ENCODE measurements around the gene VTI1A.

VTI1A gene

DNA sequence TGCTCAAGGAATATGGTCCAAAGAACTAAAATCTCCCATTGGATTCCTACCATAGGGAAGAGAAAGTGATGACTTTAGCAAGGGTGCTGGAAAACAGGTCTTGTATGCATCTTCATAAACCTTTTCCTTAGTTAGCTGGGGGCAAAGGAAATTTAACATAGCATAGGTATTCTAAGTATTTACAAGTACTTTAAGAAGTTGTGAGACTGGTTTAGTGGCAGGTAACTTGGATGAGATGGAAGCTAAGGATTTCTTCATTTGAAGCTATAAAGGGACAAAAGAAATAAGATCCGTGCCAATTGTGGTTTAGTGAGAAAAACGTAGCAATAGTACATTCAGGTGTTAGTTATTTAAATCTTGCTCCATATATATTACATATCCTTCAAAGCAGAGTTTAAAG lies 319.6 kb downstream of the VTI1A start:
- no peak for DNase-seq

DNA sequence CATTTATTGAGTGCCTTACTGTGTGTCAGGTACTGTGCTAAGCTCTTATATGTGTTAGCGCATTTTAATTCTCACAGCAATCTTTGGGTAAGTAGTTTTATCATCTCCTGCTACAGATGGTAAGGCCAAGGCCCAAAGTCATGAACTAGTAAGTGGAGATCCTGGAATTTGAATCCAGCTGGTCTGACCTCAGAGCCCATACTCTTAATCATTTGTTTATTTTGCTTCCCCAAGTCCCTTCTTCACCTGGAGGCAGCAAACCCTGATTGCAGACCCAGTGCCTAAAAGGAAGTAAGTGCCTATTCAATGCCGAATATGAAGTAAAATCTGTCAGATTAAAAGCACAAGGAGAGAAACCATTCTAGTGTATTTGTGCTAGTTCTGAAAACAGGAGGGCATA lies 320.1 kb downstream of the VTI1A start:
- peak; percentile 11 for DNase-seq

DNA sequence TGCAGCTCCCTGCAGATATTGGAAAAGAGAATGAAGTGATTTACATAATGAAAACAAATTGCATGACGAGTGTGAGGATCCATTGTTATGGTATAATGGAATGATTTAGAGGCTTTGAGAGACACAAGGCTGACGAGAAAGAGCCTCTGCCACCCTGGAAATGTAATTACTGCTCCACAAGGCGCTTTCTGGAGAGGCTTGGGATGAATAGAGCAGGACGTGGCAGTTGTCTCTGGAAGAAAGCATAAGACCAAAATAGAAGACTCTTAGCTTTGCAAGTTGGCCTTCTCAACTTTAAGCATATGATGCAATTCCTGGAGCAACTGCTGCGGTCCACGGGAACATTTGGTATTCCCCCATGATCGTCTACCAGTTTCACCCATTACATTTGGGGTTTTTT lies 321.1 kb downstream of the VTI1A start:
- DNase-seq: no peak

DNA sequence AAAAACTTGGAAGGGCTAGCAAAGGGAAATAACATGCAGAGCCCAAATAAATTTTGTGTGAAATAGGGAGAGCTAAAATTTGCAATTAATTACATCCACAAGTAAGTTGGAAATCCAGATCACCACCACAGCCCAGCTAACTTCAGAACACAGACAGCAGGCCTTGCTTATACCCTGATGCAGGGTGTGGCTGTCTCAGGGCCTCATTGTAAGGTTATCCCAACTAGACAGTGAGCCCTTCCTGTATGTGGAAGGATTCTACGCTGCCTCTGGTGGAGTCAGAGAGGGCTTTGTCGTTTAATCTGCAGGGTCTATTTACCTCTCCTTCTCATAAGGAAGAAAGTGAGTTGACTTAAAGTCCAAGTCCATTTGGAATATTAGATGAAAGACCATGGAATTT lies 322.1 kb downstream of the VTI1A start:
- DNase-seq: no peak

DNA sequence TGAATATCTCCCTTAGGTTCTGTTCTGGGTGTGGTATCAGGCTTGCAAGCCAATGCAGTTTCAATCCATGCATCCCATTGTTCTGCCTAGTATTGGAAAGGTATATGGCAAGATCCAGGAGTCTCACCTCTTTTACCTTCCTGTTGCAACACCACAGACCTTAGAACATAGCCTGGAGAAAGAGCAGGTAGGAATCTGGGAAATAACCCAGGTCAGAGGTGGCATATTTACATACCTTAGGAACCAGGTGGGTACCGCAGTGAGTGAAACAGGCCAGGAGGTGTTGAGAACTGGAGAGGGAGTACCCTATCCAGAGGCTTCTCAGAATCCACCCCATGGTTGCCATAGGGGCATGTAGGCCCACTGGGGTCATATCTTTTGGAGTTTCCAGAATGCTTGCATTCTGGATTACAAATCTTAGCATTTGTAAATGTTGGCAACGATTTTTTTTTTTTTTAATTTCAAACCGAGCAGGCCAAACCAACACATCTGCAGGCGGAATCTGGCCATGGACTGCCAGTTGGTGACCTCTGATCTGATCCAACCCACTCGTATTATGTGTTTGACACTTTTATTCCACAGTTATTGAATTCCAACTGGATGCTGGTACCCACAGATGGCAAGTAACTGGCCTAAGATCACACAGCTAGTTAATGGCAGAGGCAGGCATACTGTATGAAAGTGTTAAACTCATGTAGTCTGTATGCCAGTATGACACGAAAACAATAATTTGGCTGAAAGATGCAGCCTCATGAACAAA lies 322.8 kb downstream of the VTI1A start:
- no peak for DNase-seq

DNA sequence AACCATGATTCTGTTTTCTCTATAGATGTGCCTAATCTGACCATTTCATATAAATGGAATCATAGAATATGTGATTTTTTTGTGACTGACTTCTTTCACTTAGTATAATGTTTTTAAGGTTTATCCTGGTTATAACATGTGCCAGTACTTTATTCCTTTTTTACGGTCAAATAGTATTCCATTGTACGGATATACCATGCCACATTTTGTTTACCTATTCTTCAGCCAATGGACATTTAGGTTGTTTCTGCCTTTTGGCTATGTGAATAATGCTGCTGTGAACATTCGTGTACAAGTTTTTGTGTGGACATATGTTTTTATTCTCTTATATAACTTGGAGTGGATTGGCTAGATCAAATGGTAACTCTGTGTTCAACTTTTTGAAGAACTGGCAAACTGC lies 324.7 kb downstream of the VTI1A start:
- DNase-seq: no peak

DNA sequence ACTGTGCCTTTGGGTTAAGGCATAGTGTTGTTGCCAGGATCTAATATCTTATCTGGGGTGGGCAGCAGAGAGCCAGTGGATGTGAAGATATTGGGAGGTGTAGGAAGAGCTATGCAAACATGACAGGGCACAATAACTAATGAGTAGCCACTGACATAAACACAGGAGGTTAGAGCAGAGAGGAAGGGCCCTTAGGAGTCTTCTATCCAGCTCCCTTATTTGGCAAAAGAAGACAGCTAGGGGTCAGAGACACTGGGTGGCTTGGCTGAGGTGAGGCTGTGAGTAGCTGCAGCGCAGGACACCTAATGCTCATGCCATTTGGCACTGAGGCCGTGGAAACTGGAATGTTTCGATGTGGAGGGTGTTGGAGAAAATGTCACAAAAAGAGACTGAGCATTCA lies 326.8 kb downstream of the VTI1A start:
- no peak for DNase-seq

DNA sequence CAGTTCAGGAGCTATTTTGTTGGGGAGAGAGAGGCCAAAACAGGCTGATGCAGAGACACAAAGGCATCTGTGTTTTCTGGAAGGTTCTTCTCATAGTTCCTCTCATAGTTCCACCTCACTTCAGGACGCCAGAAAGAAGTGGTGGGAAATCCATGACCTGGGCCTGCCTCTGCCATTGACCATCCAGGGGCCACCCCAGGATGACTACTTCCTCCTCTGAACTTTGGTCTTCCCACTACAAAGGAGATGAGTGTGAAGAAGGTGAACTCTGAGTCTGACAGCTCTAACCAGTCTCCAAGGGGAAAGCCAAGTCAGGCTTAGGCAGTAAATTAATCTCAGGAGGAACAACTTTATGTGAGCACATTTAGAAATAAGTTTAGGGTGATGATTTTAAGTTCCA lies 327.2 kb downstream of the VTI1A start:
- no peak for DNase-seq

DNA sequence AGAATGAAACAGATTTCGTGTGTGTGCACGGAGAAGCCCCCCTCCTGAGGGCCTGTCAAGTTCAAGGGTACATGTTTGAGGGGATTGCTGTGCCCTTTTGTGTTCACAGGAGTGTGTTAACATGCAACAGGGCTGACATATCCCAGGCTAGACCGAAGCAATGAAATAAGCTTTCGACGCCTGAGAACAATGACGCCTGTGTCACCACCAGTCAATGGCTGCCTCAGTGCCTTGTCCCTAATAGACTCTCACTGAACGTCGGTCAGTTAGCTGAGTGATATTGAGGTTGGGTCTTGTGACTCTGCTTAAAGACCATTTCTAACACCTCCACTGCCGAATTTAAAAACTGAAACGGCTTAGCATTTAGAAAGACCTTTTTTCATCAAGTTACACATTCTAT lies 327.8 kb downstream of the VTI1A start:
- DNase-seq: no peak

DNA sequence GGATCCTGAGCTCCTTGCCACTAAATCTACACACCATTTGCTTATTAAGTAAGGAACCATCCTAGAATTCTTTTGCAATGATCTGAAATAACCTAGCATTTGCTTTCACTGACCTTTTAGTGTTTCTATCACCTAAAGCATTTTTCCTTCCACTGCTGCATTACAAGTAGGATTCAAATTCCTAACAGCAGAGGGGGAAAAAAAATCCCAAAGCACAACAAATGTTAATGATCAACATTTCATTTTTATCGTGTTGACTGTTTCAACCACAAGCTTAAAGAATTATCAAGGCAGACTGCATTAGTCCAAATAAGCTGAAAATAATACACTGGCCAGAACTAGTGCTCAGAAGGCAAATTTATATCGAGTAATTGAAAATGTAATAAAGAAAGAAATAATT lies 328.4 kb downstream of the VTI1A start:
- DNase-seq: no peak

DNA sequence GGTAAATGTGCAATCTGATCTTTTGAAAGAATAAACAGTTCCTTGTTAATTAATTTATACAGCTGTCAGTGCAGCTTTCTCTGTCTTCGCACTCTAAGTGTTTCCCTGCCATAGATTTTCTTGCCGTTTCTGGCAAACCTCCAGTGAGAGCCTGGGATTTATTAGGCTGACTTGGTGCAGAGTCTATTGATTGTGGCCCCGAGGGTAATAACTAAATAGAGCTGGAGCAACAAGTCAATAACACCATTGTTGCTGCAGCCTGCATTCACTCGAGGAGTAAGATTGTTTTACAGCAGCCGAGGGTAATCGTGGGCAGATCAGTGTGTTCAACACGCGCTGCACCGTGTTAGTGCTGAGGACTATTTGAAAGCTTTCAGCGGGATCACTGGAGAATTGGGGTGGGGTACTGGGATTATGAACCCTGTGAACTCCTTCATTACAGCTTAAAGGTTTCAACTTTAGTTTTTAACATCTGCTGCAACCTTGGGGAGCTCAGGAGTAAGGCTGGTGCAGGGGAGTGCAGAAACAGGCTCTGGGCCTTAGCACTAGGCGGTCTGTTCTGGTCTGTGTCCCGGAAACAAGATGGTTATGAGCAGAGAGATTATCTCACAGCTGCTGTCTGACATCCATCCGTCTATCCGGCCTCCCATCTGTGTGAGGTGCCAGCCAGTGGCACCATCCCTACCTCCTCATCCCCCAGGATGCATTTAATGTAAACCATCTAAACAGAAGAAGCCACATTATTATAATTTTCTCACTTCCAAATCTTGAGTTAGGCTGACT lies 329.1 kb downstream of the VTI1A start:
- peak; percentile 91 for DNase-seq

DNA sequence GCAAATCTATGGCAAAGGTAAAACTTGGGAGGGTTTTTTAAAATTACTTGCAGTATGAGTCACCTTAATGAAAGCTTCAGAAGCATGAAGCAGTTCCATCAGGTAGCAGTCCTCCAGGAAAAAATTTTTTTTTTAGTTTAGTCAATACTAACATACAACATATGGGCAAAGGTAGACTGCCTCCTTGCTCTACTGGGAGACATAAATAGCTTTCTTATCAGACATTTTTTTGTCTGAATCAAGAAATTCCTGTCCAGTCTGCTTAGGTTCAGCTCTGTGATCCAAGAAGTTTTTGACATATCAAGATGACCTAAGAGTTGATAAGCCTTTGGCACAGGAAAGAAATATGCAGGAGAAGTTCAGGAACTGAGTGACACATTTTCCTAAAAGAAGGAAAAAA lies 331.6 kb downstream of the VTI1A start:
- no peak for DNase-seq

DNA sequence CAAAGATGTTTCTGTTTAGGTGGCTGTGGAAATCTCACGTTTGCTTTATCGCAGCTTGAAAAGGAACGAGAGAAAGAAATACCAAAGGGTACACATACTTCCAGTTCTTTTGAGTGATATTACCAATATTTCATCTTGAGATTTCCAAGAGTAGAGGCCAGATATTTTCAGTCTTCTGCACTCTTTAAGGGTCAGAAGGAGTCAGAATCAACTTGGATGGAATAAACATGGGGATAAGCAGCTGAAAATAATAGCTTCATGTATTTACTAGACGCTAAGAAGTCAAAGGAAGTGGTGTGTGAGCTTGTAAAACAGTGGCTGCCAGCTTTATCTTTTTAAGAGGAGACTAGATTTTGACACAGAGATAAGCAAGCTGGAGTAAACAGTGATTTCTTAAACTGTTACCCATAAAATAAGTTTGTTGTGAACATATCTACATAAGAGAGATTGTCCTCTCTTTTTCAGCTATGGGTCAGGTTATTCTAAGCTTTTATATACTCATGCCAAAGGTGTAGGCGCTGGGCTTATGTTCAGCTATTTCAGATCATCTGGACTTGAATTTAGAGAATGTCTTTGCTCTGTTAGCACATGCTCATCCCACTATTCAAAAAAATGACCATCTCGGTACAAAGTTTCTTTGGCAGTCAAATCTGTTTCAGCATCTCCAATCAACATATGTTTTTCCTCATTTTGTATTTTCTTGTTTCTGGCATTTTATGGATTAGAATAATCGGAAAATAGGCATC lies 332.2 kb downstream of the VTI1A start:
- no peak for DNase-seq

DNA sequence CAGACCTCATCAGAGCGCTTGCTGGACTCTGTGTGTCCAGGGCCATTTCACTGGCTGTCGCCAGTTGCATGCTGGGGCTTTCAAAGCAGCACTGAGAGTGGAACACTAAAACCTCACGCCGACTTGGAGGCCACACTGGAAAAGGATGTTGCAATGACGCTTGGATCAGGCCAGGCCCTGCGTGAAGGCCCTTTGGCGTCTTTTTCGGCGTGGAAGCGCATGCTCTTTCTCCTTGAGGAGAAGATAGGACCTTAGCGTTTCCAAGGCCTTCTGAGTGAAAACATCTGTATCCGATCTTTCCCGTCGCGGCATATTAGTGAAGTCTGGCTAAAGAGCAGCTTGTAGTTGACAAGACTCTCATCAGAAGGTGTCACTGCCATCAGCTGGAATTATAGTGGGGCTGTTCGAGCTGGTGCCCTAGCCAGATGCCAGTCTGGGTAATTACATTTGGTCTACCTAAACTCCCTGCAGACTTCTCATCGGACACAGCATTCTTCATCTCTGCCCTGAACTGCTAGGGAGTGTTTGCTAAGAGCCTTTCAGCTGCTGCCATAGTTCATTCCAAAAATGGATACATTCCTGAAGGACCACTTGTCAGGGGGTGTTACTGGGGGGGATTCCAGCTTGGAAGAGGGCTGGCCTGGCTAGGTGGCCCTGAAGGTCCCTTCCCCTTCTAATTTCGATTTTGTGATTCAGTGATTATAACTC lies 335.3 kb downstream of the VTI1A start:
- no peak for DNase-seq

DNA sequence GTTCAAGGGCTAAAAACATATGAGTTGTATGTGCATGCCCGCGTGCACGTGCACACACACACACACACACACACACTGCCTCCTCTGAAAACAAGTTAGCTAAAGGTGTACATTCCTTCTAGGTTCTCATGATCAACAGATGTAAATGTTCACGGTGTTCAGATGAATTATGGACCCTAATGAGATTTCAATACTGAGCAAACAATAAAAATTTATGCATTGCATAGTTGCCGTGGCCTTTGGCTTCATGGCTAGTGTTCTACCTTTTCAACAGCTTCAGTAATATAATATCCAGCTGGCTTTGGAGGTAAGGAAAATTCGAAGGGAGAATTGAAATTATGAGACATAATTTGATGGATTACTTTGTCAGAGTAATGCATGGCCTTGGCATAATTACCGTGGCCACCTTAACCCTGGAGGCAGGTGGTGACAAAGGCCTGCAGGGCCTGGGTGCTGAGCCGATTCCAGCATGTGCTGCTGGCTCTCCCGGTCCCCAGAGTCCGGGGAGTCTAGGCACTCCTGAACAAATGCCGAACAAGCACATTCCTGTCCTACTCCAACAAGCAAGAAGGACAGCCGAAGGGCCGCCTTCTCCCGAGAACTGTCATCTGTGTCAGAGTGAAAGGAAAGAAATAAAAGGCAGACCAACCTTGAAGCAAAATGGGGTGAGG lies 336.5 kb downstream of the VTI1A start:
- peak; percentile 55 for DNase-seq

DNA sequence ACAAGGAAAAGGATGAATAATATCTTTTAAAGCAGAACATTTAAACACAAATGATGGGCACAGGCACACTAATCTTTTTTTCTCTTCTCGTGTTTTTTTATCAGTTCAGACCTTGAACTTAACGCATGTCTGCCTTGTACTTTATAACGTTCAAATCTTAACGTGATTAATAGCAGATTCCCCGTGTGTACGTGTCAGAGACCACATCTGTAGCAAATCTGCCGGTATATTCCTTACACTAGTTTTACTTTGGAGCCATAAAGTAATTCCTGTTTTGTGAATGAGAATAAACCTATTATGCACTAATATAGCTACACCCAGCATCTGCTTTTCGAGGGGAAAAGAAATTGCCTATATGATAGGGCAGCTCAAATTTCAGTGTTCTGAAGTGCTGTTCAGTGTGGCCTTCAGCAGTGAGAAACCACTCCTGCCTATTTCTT lies 337.0 kb downstream of the VTI1A start:
- peak; percentile 29 for DNase-seq

DNA sequence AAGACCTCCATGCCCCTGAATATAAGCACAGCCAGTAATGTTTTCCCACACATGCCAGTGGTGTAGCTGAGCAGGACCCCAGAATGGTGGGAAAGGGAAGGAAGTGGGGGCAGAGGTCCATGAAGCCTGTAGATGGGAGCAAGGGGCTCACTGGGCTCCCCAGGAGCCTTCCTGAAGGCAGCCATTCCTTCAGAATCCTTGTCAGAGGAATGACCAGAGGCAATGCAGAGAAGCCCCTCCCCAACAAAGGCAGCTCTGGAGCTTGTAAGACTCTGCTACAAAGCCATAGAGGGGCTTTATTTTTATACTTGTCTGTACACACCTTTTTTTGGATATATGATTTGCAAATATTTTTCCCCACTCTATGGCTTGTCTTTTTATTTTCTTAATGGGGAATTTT lies 338.1 kb downstream of the VTI1A start:
- DNase-seq: no peak

DNA sequence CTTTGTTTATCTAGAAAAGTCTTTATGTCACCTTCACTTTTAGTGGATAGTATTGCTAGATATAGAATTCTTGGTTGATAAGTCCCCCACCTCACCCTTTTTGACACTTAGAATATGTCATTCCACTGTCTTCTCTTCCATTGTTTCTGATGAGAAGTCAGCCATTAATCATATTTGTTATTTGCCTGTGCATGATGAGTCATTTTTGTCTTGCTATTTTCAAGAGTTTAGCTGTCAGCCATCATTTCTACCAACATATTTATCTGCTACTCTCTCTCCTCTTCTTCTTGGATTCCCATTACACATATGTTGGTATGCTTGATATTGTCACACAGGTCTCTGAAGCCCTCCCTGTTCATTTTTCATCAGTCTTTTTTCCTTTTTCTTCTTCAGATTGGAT lies 342.2 kb downstream of the VTI1A start:
- DNase-seq: no peak

DNA sequence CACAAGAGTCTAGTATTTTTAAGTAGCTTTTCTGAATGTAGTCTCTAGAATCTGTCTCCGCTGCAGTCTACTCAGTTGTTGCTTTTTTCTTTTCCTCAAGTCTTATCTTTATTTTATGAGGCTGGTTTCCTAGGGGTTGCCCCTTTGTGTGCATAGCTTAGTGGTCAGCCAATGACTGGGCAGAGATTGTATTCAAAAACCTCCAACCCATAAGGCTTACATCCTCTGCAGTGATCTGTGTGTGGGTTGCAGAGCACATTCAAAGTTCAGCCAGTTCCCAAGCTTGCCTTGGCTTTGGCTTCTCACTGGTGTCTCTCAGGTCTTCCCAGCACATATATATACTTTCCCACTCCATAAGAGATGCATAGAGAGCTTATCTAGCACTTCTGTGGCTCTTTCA lies 343.0 kb downstream of the VTI1A start:
- DNase-seq: no peak

DNA sequence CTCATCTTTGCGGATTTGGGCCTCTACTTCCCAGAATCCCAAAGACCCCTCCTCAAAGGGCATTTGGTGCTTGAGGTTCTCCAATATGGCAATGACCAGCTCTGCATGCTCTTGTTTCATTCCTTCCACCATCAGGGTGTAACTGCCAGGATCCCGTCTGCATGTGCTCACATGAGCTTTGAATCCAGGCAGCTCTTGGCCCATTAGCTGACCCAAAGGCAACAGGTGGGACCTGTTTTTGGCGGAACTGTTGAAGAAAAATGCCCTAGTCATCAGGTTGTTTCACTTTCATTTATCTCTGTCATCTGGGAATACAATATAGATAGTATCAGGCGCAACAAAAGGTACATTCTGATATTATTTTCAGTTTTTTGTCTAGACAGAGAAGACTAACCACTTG lies 343.9 kb downstream of the VTI1A start:
- DNase-seq: no peak

DNA sequence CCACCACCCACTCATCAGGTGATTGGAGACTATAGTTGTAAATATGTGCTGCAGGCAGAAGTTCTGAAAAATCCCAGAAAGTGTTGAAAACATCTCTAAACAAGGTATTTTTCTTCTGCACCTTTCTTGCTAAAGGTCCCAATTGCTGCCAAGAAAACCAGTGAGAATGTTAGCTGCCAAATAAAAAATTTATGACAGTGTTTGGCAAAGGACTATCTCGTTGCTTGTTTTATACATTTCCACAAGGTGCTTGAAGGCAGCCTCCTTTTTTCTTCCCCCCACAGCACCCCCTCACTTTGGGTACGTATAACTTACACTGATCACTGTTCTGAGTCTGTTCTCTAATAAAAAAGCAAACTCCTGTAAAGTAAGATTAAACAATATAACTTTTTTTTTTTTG lies 344.4 kb downstream of the VTI1A start:
- DNase-seq: no peak

DNA sequence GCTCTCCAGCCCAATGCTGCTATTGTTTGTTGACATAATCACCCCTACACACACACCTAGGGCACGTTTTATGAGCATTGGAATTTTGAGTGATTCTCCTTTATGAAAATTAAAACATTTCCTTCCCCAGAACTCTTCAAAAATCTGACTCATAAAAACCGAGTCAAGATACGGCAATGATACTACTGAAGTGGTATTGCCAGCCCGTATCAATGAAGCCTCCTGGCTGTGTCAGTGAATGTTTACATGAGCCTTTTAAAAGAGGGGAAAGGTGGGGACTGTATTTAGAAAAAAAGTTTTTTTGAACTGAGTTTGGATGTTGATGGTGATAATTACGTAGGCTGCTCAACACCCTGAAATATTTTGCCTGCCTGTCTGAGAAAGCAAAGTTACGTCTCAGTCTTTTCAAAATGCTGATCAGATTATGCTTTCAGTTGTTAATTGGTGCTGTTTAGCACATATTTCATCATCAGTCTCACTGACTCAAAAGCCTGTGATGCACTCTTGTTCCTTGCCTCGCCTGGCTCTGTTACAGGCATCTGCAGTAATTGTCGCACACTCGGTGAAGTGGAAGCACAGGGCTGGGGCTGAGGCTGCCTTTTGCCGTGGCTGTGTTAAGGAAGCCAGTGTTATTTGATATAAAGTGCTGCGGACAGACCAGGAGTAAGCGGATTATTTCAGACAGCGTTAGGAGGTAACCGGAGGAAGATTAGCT lies 345.6 kb downstream of the VTI1A start:
- DNase-seq: no peak

All from NCI-H146 (cell line).